Upper lobe of right lung (tissue), 1 donor: ENCODE results near the gene NME8. TPM values are rescaled to one million over a fixed set of nuclear protein-coding genes. Genes with fewer than 3 reads are reported as not detected.

Experiments
- ATAC-seq: fragments of 200-7000 bp; cut with Tn5 transposase; one replicate; pipeline ENCODE4 v1.9.1; 2020; ENCODE audit warnings: mild to moderate bottlenecking, moderate library complexity
- DNase-seq: peaks from one replicate; pipeline ENCODE4 v3.0.0-alpha.2; 2020
- H3K27ac ChIP-seq: fragments of 200-600 bp; one replicate; pipeline ENCODE4 v1.8.0; 2022
- H3K27me3 ChIP-seq: fragments of 200-600 bp; one replicate; pipeline ENCODE4 v1.8.0; 2022; ENCODE audit warnings: mild to moderate bottlenecking
- H3K36me3 ChIP-seq: fragments of 200-600 bp; one replicate; pipeline ENCODE4 v1.8.0; 2022
- H3K4me1 ChIP-seq: fragments of 200-600 bp; one replicate; pipeline ENCODE4 v1.8.0; 2022
- H3K4me3 ChIP-seq: fragments of 200-600 bp; one replicate; pipeline ENCODE4 v1.8.0; 2022; ENCODE audit warnings: mild to moderate bottlenecking
- H3K9me3 ChIP-seq: fragments of 200-600 bp; one replicate; pipeline ENCODE4 v1.8.0; 2022
- intact Hi-C: fragments of 100-400 bp; cut with DNase I; formaldehyde crosslinking; loops from one replicate; pipeline ENCODE4 v1.11.0; 2022
- total RNA-seq: library from RNA; stranded (reverse); fragmentation: NEBNext Ultra II Directional; extraction: Animal tissue kit (Norgen Biotek cat#: 25700); gene quantifications from one replicate; pipeline ENCODE4 v1.2.1, GENCODE V29; 2021
- TF ChIP-seq, protein P1 (sequence below): fragments of 200-600 bp; IDR thresholded peaks from one replicate; pipeline ENCODE4 v1.8.0; 2022; ENCODE audit warnings: antibody characterized with exemption
- donor health status: DM: no; HTN: yes; CAD: no; lungs with severe emphysema.

NME8 gene
- total RNA-seq, 1 donor from 2014 or later: 2.1 TPM

DNA sequence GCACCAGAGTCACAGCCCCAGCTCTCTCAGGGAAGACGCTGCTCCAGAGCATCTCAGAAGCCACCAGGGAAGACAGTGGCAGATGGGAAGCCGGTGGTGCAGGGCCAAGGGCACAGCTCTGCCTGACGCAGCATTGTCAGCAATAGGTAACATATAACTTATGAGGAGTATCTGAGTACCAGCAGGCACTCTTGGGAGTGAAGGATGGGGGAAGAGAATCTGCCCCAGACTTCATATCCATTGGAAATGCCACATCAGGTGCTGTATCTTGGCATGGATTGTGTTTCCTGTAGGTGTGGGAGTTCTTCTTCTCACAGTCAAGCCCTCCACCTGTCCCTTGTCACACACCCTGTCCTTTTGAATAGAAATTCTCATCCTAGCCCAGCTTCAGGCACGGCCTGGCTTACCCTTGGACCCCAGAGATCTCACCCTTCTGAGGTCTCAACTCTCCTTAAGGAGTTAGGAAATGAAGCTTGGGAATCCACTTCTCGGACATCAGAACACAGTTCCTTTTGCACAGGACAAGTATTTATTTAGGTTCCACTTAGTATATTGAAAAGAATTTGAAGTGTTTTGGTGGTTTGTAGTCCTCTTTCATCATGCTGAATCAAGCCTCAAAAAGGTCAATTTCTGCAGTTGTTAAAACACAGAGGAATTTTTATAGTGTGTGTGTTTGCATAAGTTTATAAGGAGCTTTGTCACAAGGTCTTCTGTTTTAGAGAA, 82.0 kb downstream of the NME8 start:
- TF ChIP-seq, protein P1, sequence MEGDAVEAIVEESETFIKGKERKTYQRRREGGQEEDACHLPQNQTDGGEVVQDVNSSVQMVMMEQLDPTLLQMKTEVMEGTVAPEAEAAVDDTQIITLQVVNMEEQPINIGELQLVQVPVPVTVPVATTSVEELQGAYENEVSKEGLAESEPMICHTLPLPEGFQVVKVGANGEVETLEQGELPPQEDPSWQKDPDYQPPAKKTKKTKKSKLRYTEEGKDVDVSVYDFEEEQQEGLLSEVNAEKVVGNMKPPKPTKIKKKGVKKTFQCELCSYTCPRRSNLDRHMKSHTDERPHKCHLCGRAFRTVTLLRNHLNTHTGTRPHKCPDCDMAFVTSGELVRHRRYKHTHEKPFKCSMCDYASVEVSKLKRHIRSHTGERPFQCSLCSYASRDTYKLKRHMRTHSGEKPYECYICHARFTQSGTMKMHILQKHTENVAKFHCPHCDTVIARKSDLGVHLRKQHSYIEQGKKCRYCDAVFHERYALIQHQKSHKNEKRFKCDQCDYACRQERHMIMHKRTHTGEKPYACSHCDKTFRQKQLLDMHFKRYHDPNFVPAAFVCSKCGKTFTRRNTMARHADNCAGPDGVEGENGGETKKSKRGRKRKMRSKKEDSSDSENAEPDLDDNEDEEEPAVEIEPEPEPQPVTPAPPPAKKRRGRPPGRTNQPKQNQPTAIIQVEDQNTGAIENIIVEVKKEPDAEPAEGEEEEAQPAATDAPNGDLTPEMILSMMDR: no peak
- intact Hi-C loops: no loop called here
- peaks cover 10% of the 10 kb centered on the region for H3K4me1 ChIP-seq
- no peaks in the 10 kb centered on the region for H3K36me3 ChIP-seq
- H3K9me3 ChIP-seq: no peaks in the 10 kb centered on the region
- H3K27ac ChIP-seq: peak overlapping the region; percentile 56
- ATAC-seq (peak; percentile 86), DNase-seq (no peak)
- no peak overlapping the region for H3K4me3 ChIP-seq
- H3K27me3 ChIP-seq: no peaks in the 10 kb centered on the region

DNA sequence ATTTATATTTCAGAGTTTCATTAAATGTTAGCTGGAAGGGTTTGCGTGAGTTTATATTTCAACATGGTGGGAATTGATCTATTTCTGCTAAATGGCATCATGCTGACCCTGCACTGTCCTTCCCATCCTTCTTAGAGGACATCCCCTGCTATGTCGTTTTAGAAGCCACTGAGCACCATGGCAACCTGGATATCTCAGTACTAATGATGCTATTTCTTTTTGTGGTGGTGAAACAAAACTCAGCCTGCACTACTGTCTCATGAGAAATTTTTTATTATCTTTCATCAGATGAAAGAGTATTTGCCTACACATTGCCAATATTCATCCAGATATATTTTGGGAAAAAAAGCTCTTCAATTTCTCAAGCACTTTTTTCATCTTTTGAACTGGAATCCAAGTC, 84.1 kb downstream of the NME8 start:
- peaks cover 10% of the 10 kb centered on the region for H3K4me1 ChIP-seq
- DNase-seq (no peak), ATAC-seq (no peak)
- intact Hi-C loops: no loop called here
- no peaks in the 10 kb centered on the region for H3K36me3 ChIP-seq
- no peak overlapping the region for H3K4me3 ChIP-seq
- no peaks in the 10 kb centered on the region for H3K27me3 ChIP-seq
- H3K27ac ChIP-seq: no peak overlapping the region
- TF ChIP-seq, protein P1: no peak
- no peaks in the 10 kb centered on the region for H3K9me3 ChIP-seq

DNA sequence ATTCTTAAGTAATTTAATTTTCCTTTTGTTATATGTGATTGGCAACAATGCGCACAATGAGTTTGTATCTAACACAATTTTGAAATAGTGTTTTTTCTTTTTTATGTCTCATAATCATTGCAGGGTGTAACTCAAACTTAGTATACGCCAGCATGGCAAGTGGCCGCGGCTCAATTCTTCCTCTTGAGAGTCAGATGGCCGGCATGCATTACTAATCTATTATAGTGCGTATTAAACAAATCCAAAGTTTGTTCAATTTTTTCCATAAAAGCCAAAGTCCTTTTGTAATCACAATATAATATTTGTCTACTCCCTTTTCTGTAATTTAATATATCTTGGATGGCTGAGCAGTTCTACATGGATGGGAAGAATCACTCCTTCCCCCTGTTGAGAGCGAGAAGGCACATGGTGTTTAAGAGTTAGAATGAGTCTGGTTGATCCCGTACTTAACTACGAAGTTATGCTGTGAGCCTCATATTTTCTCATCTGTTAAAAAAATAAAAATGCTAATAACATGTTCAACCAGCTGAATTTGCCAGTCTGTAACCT, 84.7 kb downstream of the NME8 start:
- Histone ChIP-seq H3K9me3 (no peaks in the 10 kb centered on the region), H3K4me1 (peaks cover 10% of the 10 kb centered on the region), H3K36me3 (no peaks in the 10 kb centered on the region), H3K27ac (no peak overlapping the region), H3K4me3 (no peak overlapping the region), H3K27me3 (no peaks in the 10 kb centered on the region)
- DNase-seq (no peak), ATAC-seq (no peak)
- TF ChIP-seq, protein P1: no peak
- intact Hi-C loops: no loop called here

DNA sequence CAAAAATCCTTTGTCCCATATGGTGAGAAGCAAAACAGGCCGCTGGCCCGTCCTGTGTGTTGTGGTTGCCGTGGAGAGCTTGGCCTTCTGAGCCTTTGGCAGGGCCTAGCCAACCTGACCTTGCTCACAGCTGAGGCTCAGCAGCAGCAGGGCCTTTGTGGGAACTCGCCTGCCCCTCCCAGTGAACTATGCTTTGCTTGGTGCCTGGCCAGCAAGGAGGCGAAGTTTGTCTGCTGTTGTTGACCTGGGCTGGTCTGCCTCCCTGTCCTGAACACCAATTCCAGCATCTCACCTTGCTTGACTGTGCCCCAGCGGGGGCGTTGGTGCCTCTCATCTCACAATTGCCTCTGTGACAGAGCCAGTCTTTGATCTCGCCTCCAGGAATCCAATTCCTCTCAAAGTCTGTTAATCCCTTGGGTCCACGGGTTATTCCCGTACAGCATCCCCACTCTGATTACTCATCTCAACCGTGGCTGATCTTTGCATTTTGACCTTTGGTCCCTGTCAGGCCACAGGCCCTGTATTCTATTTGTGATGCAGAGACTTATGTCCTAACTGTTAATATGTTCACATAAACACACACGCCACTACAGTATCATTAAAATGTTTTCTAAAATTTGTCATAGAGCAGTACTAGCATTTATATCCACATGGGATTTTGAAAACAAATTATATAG, 94.7 kb downstream of the NME8 start:
- no peaks in the 10 kb centered on the region for H3K9me3 ChIP-seq
- TF ChIP-seq, protein P1: no peak
- peak; percentile 80 for ATAC-seq
- no peak overlapping the region for H3K4me3 ChIP-seq
- H3K27ac ChIP-seq: peak overlapping the region; percentile 27
- no peaks in the 10 kb centered on the region for H3K36me3 ChIP-seq
- intact Hi-C loops: no loop called here
- peaks cover 6% of the 10 kb centered on the region for H3K4me1 ChIP-seq
- peak; percentile 68 for DNase-seq
- no peaks in the 10 kb centered on the region for H3K27me3 ChIP-seq

DNA sequence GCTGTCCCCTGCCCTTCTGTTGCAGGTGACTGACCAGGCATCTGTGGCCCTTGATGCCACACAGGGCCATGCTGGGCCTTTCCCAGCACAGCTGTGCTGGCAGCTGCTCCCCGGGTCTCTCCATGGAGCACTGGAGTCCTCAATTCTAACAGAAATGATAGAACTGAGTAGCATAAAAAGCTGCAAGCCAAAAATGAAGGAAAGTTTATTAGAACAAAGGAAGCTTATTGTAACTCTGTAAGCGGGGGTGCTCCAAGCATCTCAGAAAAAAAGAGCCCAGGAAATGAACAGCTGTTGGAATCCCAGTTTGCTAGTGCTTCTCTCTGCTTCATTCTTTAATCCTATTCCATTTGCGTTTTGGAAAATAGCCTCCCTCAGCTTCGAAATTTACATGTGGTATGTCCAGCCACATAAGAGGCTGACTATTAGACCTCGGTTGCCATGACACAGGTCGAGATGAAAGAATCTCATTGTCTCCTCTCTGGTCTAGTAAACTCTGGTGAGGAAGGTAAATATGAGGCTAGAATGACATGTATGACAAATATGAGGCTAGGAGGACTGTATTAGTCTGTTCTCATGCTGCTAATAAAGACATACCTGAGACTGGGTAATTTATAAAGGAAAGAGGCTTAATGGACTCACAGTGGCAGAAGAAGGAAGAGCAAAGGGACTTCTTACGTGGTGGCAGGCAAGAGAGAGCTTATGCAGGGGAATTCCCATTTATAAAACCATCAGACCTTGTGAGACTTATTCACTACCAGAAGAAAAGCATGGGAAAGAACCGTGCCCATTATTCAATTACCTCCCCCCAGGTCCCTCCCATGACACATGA, 95.7 kb downstream of the NME8 start:
- Histone ChIP-seq H3K27ac (no peak overlapping the region), H3K9me3 (no peaks in the 10 kb centered on the region), H3K4me3 (no peak overlapping the region), H3K36me3 (no peaks in the 10 kb centered on the region), H3K4me1 (peaks cover 6% of the 10 kb centered on the region), H3K27me3 (no peaks in the 10 kb centered on the region)
- no peak for DNase-seq
- intact Hi-C loops: no loop called here
- TF ChIP-seq, protein P1: no peak
- peak; percentile 28 for ATAC-seq
